HepG2 (cell line): ENCODE results near the gene FAM50A. TPM values are rescaled to one million over a fixed set of nuclear protein-coding genes. Genes with fewer than 3 reads are reported as not detected.
A peak's percentile ranks its signal among the peaks of the same experiment; 100 is the strongest.

Experiments
- GABPB1 ChIP-seq: IDR thresholded peaks from 2 replicates; pipeline ENCODE4 v1.6.1; 2016; ENCODE audit warnings: mild to moderate bottlenecking, missing genetic modification reagents, moderate library complexity, missing compliant biosample characterization
- HDAC1 ChIP-seq: sonication (generic); formaldehyde crosslinking; IDR thresholded peaks from 2 replicates; pipeline ENCODE4 v1.5.1; 2020; ENCODE audit warnings: mild to moderate bottlenecking, missing genetic modification reagents
- HOXA5 ChIP-seq: sonication (generic); formaldehyde crosslinking; IDR thresholded peaks from 2 replicates; pipeline ENCODE4 v1.4.0; 2020; ENCODE audit warnings: missing genetic modification reagents
- IRF9 ChIP-seq: sonication (generic); formaldehyde crosslinking; IDR thresholded peaks from 2 replicates; pipeline ENCODE4 v1.8.0; 2022; ENCODE audit warnings: missing genetic modification reagents, mild to moderate bottlenecking, borderline replicate concordance
- ISL2 ChIP-seq: sonication (generic); formaldehyde crosslinking; IDR thresholded peaks from 2 replicates; pipeline ENCODE4 v1.5.0; 2020; ENCODE audit warnings: missing genetic modification reagents
- KDM2A ChIP-seq: sonication (generic); formaldehyde crosslinking; IDR thresholded peaks from 2 replicates; pipeline ENCODE4 v1.4.0; 2020; ENCODE audit warnings: low read depth, missing genetic modification reagents, borderline replicate concordance
- NFYB ChIP-seq: sonication (generic); formaldehyde crosslinking; IDR thresholded peaks from 2 replicates; pipeline ENCODE4 v1.4.0; 2020; ENCODE audit warnings: missing genetic modification reagents
- PHF8 ChIP-seq: sonication (generic); formaldehyde crosslinking; IDR thresholded peaks from 2 replicates; pipeline ENCODE4 v1.5.0; 2020; ENCODE audit warnings: missing genetic modification reagents
- SAP130 ChIP-seq: IDR thresholded peaks from 2 replicates; pipeline ENCODE4 v1.6.1; 2016; ENCODE audit warnings: low read depth
- SMAD9 ChIP-seq: sonication (generic); formaldehyde crosslinking; IDR thresholded peaks from 2 replicates; pipeline ENCODE4 v1.5.1; 2020; ENCODE audit warnings: mild to moderate bottlenecking, missing genetic modification reagents
- SP5 ChIP-seq: IDR thresholded peaks from 2 replicates; pipeline ENCODE4 v1.6.1; 2016; ENCODE audit warnings: low read depth, borderline replicate concordance
- TEAD3 ChIP-seq: optimal IDR thresholded peaks from 2 replicates; pipeline ENCODE3; 2016; ENCODE audit warnings: borderline replicate concordance
- TFAP4 ChIP-seq: sonication (generic); IDR thresholded peaks from 2 replicates; pipeline ENCODE4 v1.6.1; 2016; ENCODE audit warnings: low read depth, borderline replicate concordance
- ZBTB14 ChIP-seq: sonication (generic); formaldehyde crosslinking; IDR thresholded peaks from 2 replicates; pipeline ENCODE4 v1.4.0; 2020; ENCODE audit warnings: missing genetic modification reagents
- ZBTB20 ChIP-seq: sonication (generic); formaldehyde crosslinking; IDR thresholded peaks from 2 replicates; pipeline ENCODE4 v1.8.1; 2023; ENCODE audit warnings: missing genetic modification reagents, low read depth, mild to moderate bottlenecking, borderline replicate concordance
- ZC3H13 ChIP-seq: sonication (generic); formaldehyde crosslinking; IDR thresholded peaks from 2 replicates; pipeline ENCODE4 v1.8.1; 2023; ENCODE audit warnings: mild to moderate bottlenecking, missing genetic modification reagents, moderate library complexity
- ZNF101 ChIP-seq: sonication (generic); formaldehyde crosslinking; IDR thresholded peaks from 2 replicates; pipeline ENCODE4 v1.4.0; 2020; ENCODE audit warnings: mild to moderate bottlenecking, low read depth, missing genetic modification reagents, borderline replicate concordance
- ZNF12 ChIP-seq: sonication (generic); formaldehyde crosslinking; IDR thresholded peaks from 2 replicates; pipeline ENCODE4 v1.5.0; 2020; ENCODE audit warnings: missing genetic modification reagents
- ZNF280D ChIP-seq: sonication (generic); formaldehyde crosslinking; IDR thresholded peaks from 2 replicates; pipeline ENCODE4 v1.5.1; 2020; ENCODE audit warnings: mild to moderate bottlenecking, missing genetic modification reagents
- ZNF724P ChIP-seq: sonication (generic); formaldehyde crosslinking; IDR thresholded peaks from 2 replicates; pipeline ENCODE4 v1.8.0; 2022; ENCODE audit warnings: missing genetic modification reagents, borderline replicate concordance
- polyA plus RNA-seq, 8 experiments: library from polyadenylated mRNA; depleted of rRNA in 3 of 8; stranded (reverse) in 7 of 8; unstranded in 1 of 8; fragments of >200 nt; fragmentation: Illumina TruSeq in 4 of 8; extraction: Trizol in 4 of 8; gene quantifications; 2 replicates each; pipeline versions ENCODE4 v1.2.1 to v1.2.3, GENCODE V29; 2011 to 2016; ENCODE audit warnings: low read depth in 4 of 8, missing spikeins in 1 of 8, mixed read lengths in 1 of 8; ENCODE audit not compliant: insufficient read depth in 1 of 8
- total RNA-seq, 5 experiments: library from RNA; depleted of rRNA; stranded (reverse); fragments of >200 nt; fragmentation: Illumina TruSeq; extraction: Trizol; gene quantifications; 2 replicates each; pipeline ENCODE4 v1.2.3, GENCODE V29; 2016; ENCODE audit warnings: low read depth in 1 of 5

Gene FAM50A
- total and polyA plus RNA-seq, 2 of the 13 experiments (the other 11 are each of a cell fraction or from before 2014, with no cell fraction given), result 30.7 to 40.7 TPM

GRCh38 chrX:154396973-154397887 lies 46.7 kb upstream of the FAM50A start (continued):
- TF ChIP-seq ZNF280D (CRISPR knock-in tag) (0 out of 2 replicates have a peak, but pooled peaks have one; percentile 15), NFYB (CRISPR knock-in tag) (no peak), ISL2 (CRISPR knock-in tag) (0 out of 2 replicates have a peak, but pooled peaks have one; percentile 0), TEAD3 (CRISPR knock-in tag) (no peak), HDAC1 (CRISPR knock-in tag) (peak; percentile 30; the same call in 1 of the 2 replicates), PHF8 (CRISPR knock-in tag) (peak; percentile 41; the same call in 1 of the 2 replicates), ZNF101 (CRISPR knock-in tag) (0 out of 2 replicates have a peak, but pooled peaks have one; percentile 6), SP5 (CRISPR knock-in tag) (peak; percentile 55; the same call in 1 of the 2 replicates), ZNF724P (CRISPR knock-in tag) (no peak), ZBTB20 (CRISPR knock-in tag) (no peak), ZBTB14 (CRISPR knock-in tag) (0 out of 2 replicates have a peak, but pooled peaks have one; percentile 19), TFAP4 (peak; percentile 49; the same call in 1 of the 2 replicates), SAP130 (peak; percentile 47), KDM2A (CRISPR knock-in tag) (peak; percentile 49), HOXA5 (no peak), ZNF12 (CRISPR knock-in tag) (peak; percentile 26; the same call in 1 of the 2 replicates), IRF9 (CRISPR knock-in tag) (0 out of 2 replicates have a peak, but pooled peaks have one; percentile 12), ZC3H13 (0 out of 2 replicates have a peak, but pooled peaks have one; percentile 6), GABPB1 (CRISPR knock-in tag) (no peak), SMAD9 (CRISPR knock-in tag) (no peak)
